PFSK-1 (cell line): ENCODE measurements around the gene MCRIP1.

Experiments used
- POLR2AphosphoS5 ChIP-seq: IDR thresholded peaks from 2 replicates; pipeline ENCODE4 v1.6.1; 2012; ENCODE audit warnings: low read depth, mild to moderate bottlenecking, control low read depth, low read length, moderate library complexity
- SIN3A ChIP-seq: IDR thresholded peaks from 2 replicates; pipeline ENCODE4 v1.6.1; 2012; ENCODE audit warnings: mild to moderate bottlenecking, low read length, moderate library complexity, borderline replicate concordance; ENCODE audit not compliant: insufficient read depth
- TAF1 ChIP-seq: IDR thresholded peaks from 2 replicates; pipeline ENCODE4 v1.6.1; 2012; ENCODE audit warnings: low read length, control low read depth, borderline replicate concordance; ENCODE audit not compliant: insufficient read depth

- TF ChIP-seq SIN3A (no peak), TAF1 (no peak), POLR2AphosphoS5 (no peak)
Measured at GRCh38 chr17:81833921-81834830, 1.1 kb upstream of the MCRIP1 start.
